GM12878 (cell line): ENCODE results near the gene RAB3A. TPM values are rescaled to one million over a fixed set of nuclear protein-coding genes. Genes with fewer than 3 reads are reported as not detected.

Experiments
- HDGF ChIP-seq: fragments of 450-650 bp; IDR thresholded peaks from 2 replicates; pipeline ENCODE4 v1.6.1; 2016; ENCODE audit warnings: antibody characterized with exemption
- IKZF2 ChIP-seq, 2 experiments: fragments of 450-650 bp; IDR thresholded peaks; 2 replicates each; pipeline ENCODE4 v1.6.1; 2017; ENCODE audit warnings: mild to moderate bottlenecking in 2 of 2, moderate library complexity in 2 of 2
- LARP7 ChIP-seq: fragments of 450-650 bp; IDR thresholded peaks from 2 replicates; pipeline ENCODE4 v1.6.1; 2017; ENCODE audit warnings: mild to moderate bottlenecking
- MYB ChIP-seq: fragments of 150-350 bp; IDR thresholded peaks from 2 replicates; pipeline ENCODE4 v1.6.1; 2014; ENCODE audit warnings: mild to moderate bottlenecking, low read depth, low read length, borderline replicate concordance
- NFYA ChIP-seq: IDR thresholded peaks from 2 replicates; pipeline ENCODE4 v1.6.1; 2011; ENCODE audit warnings: low read depth, mild to moderate bottlenecking, low read length, improper control_type of control experiment, borderline replicate concordance
- RAD51 ChIP-seq: fragments of 450-650 bp; IDR thresholded peaks from 2 replicates; pipeline ENCODE4 v1.6.1; 2016; ENCODE audit warnings: moderate library complexity, mild to moderate bottlenecking, inconsistent platforms
- RB1 ChIP-seq: fragments of 450-650 bp; formaldehyde crosslinking; IDR thresholded peaks from 2 replicates; pipeline ENCODE4 v1.6.1; 2017; ENCODE audit warnings: mild to moderate bottlenecking, borderline replicate concordance
- RUNX3 ChIP-seq: IDR thresholded peaks from 2 replicates; pipeline ENCODE4 v1.6.1; 2012; ENCODE audit warnings: low read length, inconsistent platforms
- SUZ12 ChIP-seq: fragments of 200-600 bp; sonication (generic); IDR thresholded peaks from one replicate; pipeline ENCODE4 v1.6.1; 2018; ENCODE audit warnings: antibody characterized with exemption, mild to moderate bottlenecking; ENCODE audit not compliant: unreplicated experiment
- YY1 ChIP-seq: IDR thresholded peaks from 2 replicates; pipeline ENCODE4 v1.6.1; 2011; ENCODE audit warnings: low read depth, mild to moderate bottlenecking, low read length
- ZNF622 ChIP-seq: fragments of 450-650 bp; IDR thresholded peaks from 2 replicates; pipeline ENCODE4 v1.6.1; 2017; ENCODE audit warnings: mild to moderate bottlenecking, inconsistent platforms
- polyA plus RNA-seq, 11 experiments: library from polyadenylated mRNA; depleted of rRNA in 4 of 11; unstranded in 6 of 11; stranded (reverse) in 5 of 11; fragments of >200 nt; fragmentation: Nextera tagmentation in 4 of 11; fragmentation: Illumina TruSeq in 1 of 11; extraction: Ambion mirVana in 4 of 11; extraction: Trizol in 1 of 11; gene quantifications; 1 replicate in 1 of 11; 2 replicates in 10 of 11; pipeline versions ENCODE4 v1.2.1 to v1.2.3, GENCODE V29; 2011 to 2016; ENCODE audit warnings: inconsistent platforms in 2 of 11, missing spikeins in 2 of 11, low read depth in 1 of 11
- total RNA-seq, 4 experiments: library from RNA; depleted of rRNA in 3 of 4; stranded (reverse); fragments of >200 nt in 3 of 4; fragmentation: Illumina TruSeq in 1 of 4; extraction: Trizol in 1 of 4; gene quantifications; 2 replicates each; pipeline versions ENCODE4 v1.2.1 to v1.2.3, GENCODE V29; 2013 to 2021
- TF ChIP-seq, protein P1 (sequence below): fragments of 450-650 bp; formaldehyde crosslinking; IDR thresholded peaks from 2 replicates; pipeline ENCODE4 v1.4.0; 2020; ENCODE audit warnings: mild to moderate bottlenecking, moderate library complexity
- TF ChIP-seq, protein P2 (sequence below): fragments of 450-650 bp; formaldehyde crosslinking; IDR thresholded peaks from 2 replicates; pipeline ENCODE4 v1.5.0; 2022; ENCODE audit warnings: mild to moderate bottlenecking, missing genetic modification characterization
- TF ChIP-seq, protein P3 (sequence below): IDR thresholded peaks from 2 replicates; pipeline ENCODE4 v1.6.1; 2011; ENCODE audit warnings: low read depth, mild to moderate bottlenecking, low read length, moderate library complexity, borderline replicate concordance; ENCODE audit errors: extremely low read depth
- TF ChIP-seq, protein P4 (sequence below): fragments of 450-650 bp; IDR thresholded peaks from 2 replicates; pipeline ENCODE4 v1.6.1; 2017; ENCODE audit warnings: mild to moderate bottlenecking, moderate library complexity
- TF ChIP-seq, protein P5 (sequence below): IDR thresholded peaks from 2 replicates; pipeline ENCODE4 v1.6.1; 2012; ENCODE audit warnings: low read depth, low read length, improper control_type of control experiment

Gene RAB3A
- total and polyA plus RNA-seq, 10 of the 15 experiments (the other 5 are each of a cell fraction or from before 2014, with no cell fraction given): 0.07 to 3.5 (median 1.2) TPM; not detected in 1

DNA sequence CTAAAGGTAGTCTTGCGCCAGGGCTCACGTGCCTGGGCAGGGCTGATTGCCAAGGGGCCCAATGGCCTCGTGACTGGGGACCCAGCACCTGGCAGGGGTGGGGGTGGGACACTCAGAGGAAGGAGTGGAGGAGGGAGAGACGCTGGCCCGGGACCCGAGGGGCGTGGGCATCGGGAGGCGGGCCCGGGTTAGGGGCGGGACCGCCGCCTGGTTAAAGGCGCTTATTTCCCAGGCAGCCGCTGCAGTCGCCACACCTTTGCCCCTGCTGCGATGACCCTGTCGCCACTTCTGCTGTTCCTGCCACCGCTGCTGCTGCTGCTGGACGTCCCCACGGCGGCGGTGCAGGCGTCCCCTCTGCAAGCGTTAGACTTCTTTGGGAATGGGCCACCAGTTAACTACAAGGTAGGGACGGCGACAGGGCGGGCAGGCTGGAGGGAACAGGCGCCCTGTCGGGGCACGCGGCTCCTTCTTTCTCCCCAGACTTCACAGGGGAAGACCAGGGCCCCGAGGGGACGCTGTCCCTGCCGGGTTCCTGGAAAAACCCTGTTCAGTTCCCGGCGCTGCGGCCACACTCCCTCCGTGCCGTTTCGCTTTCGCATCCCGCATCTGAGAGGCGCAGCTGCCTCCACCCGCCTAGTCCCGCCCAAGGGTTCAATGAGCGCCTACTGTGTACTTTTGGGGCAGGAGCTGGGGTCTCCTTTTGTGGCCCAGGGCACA is 30.1 kb downstream of the RAB3A start, which contains the start of gene IFI30 (continued):
- TF ChIP-seq, protein P1, sequence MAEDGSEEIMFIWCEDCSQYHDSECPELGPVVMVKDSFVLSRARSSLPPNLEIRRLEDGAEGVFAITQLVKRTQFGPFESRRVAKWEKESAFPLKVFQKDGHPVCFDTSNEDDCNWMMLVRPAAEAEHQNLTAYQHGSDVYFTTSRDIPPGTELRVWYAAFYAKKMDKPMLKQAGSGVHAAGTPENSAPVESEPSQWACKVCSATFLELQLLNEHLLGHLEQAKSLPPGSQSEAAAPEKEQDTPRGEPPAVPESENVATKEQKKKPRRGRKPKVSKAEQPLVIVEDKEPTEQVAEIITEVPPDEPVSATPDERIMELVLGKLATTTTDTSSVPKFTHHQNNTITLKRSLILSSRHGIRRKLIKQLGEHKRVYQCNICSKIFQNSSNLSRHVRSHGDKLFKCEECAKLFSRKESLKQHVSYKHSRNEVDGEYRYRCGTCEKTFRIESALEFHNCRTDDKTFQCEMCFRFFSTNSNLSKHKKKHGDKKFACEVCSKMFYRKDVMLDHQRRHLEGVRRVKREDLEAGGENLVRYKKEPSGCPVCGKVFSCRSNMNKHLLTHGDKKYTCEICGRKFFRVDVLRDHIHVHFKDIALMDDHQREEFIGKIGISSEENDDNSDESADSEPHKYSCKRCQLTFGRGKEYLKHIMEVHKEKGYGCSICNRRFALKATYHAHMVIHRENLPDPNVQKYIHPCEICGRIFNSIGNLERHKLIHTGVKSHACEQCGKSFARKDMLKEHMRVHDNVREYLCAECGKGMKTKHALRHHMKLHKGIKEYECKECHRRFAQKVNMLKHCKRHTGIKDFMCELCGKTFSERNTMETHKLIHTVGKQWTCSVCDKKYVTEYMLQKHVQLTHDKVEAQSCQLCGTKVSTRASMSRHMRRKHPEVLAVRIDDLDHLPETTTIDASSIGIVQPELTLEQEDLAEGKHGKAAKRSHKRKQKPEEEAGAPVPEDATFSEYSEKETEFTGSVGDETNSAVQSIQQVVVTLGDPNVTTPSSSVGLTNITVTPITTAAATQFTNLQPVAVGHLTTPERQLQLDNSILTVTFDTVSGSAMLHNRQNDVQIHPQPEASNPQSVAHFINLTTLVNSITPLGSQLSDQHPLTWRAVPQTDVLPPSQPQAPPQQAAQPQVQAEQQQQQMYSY (CRISPR knock-in tag): no peak
- TF ChIP-seq YY1: no peak; the same call in 1 of the 2 replicates
- TF ChIP-seq, protein P2, sequence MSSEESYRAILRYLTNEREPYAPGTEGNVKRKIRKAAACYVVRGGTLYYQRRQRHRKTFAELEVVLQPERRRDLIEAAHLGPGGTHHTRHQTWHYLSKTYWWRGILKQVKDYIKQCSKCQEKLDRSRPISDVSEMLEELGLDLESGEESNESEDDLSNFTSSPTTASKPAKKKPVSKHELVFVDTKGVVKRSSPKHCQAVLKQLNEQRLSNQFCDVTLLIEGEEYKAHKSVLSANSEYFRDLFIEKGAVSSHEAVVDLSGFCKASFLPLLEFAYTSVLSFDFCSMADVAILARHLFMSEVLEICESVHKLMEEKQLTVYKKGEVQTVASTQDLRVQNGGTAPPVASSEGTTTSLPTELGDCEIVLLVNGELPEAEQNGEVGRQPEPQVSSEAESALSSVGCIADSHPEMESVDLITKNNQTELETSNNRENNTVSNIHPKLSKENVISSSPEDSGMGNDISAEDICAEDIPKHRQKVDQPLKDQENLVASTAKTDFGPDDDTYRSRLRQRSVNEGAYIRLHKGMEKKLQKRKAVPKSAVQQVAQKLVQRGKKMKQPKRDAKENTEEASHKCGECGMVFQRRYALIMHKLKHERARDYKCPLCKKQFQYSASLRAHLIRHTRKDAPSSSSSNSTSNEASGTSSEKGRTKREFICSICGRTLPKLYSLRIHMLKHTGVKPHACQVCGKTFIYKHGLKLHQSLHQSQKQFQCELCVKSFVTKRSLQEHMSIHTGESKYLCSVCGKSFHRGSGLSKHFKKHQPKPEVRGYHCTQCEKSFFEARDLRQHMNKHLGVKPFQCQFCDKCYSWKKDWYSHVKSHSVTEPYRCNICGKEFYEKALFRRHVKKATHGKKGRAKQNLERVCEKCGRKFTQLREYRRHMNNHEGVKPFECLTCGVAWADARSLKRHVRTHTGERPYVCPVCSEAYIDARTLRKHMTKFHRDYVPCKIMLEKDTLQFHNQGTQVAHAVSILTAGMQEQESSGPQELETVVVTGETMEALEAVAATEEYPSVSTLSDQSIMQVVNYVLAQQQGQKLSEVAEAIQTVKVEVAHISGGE (CRISPR knock-in tag): no peak
- peak; percentile 4; the same call in 1 of the 2 replicates for TF ChIP-seq RUNX3
- TF ChIP-seq LARP7: peak; percentile 57; the same call in 1 of the 2 replicates
- TF ChIP-seq HDGF: 0 out of 2 replicates have a peak, but pooled peaks have one; percentile 89
- no peak for TF ChIP-seq MYB
- TF ChIP-seq SUZ12: no peak
- TF ChIP-seq, protein P3, sequence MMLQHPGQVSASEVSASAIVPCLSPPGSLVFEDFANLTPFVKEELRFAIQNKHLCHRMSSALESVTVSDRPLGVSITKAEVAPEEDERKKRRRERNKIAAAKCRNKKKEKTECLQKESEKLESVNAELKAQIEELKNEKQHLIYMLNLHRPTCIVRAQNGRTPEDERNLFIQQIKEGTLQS: no peak
- no peak for TF ChIP-seq NFYA
- peak; percentile 95 for TF ChIP-seq RAD51
- TF ChIP-seq, protein P4, sequence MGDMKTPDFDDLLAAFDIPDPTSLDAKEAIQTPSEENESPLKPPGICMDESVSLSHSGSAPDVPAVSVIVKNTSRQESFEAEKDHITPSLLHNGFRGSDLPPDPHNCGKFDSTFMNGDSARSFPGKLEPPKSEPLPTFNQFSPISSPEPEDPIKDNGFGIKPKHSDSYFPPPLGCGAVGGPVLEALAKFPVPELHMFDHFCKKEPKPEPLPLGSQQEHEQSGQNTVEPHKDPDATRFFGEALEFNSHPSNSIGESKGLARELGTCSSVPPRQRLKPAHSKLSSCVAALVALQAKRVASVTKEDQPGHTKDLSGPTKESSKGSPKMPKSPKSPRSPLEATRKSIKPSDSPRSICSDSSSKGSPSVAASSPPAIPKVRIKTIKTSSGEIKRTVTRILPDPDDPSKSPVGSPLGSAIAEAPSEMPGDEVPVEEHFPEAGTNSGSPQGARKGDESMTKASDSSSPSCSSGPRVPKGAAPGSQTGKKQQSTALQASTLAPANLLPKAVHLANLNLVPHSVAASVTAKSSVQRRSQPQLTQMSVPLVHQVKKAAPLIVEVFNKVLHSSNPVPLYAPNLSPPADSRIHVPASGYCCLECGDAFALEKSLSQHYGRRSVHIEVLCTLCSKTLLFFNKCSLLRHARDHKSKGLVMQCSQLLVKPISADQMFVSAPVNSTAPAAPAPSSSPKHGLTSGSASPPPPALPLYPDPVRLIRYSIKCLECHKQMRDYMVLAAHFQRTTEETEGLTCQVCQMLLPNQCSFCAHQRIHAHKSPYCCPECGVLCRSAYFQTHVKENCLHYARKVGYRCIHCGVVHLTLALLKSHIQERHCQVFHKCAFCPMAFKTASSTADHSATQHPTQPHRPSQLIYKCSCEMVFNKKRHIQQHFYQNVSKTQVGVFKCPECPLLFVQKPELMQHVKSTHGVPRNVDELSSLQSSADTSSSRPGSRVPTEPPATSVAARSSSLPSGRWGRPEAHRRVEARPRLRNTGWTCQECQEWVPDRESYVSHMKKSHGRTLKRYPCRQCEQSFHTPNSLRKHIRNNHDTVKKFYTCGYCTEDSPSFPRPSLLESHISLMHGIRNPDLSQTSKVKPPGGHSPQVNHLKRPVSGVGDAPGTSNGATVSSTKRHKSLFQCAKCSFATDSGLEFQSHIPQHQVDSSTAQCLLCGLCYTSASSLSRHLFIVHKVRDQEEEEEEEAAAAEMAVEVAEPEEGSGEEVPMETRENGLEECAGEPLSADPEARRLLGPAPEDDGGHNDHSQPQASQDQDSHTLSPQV: no peak
- TF ChIP-seq IKZF2 (IDR thresholded peaks at IDR 0.05): peak; percentile 36 to 44; a peak in 3 of 4 replicates
- TF ChIP-seq ZNF622: no peak
- no peak for TF ChIP-seq RB1
- TF ChIP-seq, protein P5, sequence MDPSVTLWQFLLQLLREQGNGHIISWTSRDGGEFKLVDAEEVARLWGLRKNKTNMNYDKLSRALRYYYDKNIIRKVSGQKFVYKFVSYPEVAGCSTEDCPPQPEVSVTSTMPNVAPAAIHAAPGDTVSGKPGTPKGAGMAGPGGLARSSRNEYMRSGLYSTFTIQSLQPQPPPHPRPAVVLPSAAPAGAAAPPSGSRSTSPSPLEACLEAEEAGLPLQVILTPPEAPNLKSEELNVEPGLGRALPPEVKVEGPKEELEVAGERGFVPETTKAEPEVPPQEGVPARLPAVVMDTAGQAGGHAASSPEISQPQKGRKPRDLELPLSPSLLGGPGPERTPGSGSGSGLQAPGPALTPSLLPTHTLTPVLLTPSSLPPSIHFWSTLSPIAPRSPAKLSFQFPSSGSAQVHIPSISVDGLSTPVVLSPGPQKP: no peak; the same call in 1 of the 2 replicates
